ENCODE measurements around the gene DEFB128.

The DEFB128 gene

GRCh38 chr20:142290-142689 is 47.2 kb downstream of the DEFB128 start, which contains the start of gene DEFB126:
TSS of gene DEFB126 (plus strand) at chr20:142590. CDS start at chr20:142629, 39 bp downstream.
- H3K27ac ChIP-seq = no peak within 1 kb of the TSS
- no peak for DNase-seq
- peaks cover 48% of the 10 kb centered on the region for H3K27me3 ChIP-seq (ENCODE audit: insufficient read depth, low read depth, severe bottlenecking)
- H3K9me3 ChIP-seq (ENCODE audit: severe bottlenecking) = peaks cover 3% of the 10 kb centered on the region
- H3K4me3 ChIP-seq (ENCODE audit: low read depth, low read length) = no peak within 1 kb of the TSS
- no peaks in the 10 kb centered on the region for H3K36me3 ChIP-seq
- TF ChIP-seq CTCF (IDR thresholded peaks at IDR 0.05; ENCODE audit: low read depth, low read length) = no peak
